GM18519 (cell line): Measurements from ENCODE around the gene TOGARAM1.

Experiments
- ATAC-seq: cut with Tn5 transposase; IDR thresholded peaks from one replicate; pipeline ENCODE4 v1.9.1; 2021; ENCODE audit warnings: mild to moderate bottlenecking, moderate library complexity; ENCODE audit not compliant: unreplicated experiment, low FRiP score

The TOGARAM1 gene, protein sequence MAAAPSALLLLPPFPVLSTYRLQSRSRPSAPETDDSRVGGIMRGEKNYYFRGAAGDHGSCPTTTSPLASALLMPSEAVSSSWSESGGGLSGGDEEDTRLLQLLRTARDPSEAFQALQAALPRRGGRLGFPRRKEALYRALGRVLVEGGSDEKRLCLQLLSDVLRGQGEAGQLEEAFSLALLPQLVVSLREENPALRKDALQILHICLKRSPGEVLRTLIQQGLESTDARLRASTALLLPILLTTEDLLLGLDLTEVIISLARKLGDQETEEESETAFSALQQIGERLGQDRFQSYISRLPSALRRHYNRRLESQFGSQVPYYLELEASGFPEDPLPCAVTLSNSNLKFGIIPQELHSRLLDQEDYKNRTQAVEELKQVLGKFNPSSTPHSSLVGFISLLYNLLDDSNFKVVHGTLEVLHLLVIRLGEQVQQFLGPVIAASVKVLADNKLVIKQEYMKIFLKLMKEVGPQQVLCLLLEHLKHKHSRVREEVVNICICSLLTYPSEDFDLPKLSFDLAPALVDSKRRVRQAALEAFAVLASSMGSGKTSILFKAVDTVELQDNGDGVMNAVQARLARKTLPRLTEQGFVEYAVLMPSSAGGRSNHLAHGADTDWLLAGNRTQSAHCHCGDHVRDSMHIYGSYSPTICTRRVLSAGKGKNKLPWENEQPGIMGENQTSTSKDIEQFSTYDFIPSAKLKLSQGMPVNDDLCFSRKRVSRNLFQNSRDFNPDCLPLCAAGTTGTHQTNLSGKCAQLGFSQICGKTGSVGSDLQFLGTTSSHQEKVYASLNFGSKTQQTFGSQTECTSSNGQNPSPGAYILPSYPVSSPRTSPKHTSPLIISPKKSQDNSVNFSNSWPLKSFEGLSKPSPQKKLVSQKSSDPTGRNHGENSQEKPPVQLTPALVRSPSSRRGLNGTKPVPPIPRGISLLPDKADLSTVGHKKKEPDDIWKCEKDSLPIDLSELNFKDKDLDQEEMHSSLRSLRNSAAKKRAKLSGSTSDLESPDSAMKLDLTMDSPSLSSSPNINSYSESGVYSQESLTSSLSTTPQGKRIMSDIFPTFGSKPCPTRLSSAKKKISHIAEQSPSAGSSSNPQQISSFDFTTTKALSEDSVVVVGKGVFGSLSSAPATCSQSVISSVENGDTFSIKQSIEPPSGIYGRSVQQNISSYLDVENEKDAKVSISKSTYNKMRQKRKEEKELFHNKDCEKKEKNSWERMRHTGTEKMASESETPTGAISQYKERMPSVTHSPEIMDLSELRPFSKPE (N-terminal part only)

DNA sequence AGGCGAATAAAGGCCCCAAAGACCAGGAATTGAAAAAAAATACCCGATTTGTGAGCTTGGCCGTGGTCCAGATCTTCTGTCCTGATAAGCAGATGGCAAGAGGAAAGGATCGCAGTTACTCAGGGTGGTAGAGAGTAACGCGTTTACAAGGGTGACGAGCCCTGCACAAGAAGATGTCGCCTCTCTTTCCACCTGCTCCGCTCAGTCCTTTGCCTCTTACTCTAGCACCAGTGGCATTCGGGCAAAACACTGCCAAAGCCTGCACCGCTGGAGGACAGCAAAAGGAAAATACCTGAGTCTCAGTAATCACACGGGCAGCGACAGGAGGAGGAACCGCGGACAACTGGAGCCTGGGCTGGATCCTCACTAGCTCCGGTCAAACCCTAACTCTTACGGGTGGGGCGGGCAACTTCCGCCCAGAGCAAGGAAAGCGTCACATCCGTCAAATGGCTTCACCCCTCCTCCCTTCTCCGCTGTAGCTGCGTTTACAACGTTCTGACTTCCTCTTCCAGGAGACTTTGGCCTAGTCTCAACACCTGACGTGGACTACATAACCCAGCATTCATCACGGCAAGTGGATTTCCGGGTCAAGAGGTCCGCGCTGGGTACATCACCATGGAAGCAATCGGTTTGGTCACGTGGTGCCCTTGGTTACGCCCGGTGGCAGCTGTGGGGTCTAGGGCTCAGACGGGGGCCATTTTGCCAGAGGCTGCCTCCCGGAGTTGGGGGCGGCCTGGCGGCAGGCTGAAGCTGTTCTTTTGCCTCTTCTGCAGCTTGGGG lies at the start of gene TOGARAM1, which contains the start of gene KLHL28:
Gene TOGARAM1 (plus strand): TSS at position 637 of the 780 bp plus-strand sequence. CDS start 232 bp downstream, outside the sequence.
Gene KLHL28 (minus strand): TSS at position 394 of the 780 bp plus-strand sequence. CDS start 16,019 bp downstream, outside the sequence.
- peak; percentile 95 for ATAC-seq

DNA sequence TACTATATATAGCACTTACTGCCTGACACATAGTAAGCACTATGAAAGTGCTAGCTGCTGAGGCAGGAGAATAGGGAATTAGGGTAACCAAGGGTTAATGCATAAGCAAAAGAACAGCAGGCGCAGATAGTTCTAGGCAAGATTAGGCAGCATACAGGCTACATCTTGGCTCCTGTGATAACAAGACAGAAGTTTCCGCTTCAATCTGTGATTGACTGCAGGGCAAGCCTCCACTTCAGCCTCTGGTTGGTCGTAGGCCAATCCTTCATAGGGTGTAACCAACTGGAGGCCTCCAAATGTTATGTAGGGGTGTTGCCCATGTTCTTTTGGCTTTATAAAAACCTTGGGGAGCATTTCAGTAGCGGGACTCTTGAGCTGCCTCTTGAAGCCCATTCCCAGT lies 47.1 kb upstream of the TOGARAM1 start:
- ATAC-seq = no peak

DNA sequence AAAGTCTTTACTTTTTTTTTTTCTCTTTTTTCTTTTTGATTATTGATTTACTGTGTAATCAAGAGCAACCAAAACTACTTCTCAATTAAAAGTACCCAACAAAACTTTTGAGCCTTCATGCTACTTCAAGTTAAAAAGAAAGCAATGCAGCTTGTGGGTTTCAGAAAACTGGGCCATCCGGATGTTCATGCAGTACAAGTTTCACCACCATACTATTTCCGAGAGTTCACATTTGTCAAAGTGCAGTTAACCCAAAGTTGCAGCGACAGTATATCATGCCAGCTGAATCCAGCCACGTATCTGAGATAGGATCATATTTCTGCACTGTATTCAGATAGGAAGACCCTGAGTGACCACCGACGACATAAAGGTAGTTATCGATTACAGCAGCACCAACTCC lies 33.2 kb upstream of the TOGARAM1 start:
- ATAC-seq = no peak

DNA sequence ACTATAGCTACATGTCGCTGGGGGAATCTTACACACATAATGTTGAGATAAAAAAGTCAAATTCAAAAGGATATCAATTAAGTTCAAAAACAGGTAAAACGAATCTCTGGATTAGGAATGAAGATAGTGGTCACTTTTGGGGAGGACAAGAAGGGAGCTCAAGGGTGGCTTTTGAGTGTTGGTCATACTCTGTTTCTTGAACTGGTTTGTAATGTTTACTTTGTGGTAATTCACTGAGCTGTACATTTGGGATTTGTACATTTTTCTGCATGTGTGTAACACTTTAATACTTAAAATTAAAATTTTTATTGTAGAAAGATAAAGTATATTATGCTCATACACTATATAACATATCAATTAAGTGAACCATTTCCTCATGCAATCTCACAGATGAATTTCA lies 26.8 kb upstream of the TOGARAM1 start:
- no peak for ATAC-seq

DNA sequence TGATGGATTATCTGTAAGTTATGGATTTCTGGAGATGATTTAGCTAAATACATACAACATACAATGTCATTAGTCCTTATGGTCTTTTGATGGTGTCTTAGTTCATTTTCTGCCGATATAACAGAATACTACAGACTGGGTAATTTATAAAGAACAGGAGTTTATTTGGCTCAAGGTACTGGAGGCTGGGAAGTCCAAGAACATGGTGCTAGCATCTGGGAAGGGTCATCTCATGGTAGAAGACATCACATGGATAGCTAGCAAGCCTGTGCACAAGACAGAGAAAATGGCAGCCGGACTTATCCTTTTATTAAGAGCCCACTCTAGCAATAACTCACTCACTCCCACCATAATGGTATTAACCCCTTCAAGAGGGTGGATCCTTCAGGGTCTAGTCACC lies 24.4 kb upstream of the TOGARAM1 start:
- no peak for ATAC-seq

DNA sequence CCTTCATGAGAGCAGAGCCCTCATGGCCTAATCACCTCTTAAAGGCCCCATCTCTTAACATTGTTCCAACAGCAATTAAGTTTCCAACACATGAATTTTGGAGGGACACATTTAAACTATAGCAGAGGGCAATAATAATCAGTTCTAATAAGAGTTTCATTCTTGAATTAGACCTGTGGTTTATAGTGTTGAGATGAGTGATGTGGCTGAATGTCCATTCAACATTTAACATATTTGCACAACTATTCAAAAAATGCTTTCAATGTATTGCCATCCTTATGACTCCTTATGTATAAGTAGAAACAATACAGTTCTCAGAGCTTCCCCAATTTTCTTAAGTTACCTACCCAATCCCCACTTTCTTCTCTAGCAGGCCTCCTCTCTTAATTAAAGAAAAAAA lies 21.8 kb upstream of the TOGARAM1 start:
- ATAC-seq = no peak

DNA sequence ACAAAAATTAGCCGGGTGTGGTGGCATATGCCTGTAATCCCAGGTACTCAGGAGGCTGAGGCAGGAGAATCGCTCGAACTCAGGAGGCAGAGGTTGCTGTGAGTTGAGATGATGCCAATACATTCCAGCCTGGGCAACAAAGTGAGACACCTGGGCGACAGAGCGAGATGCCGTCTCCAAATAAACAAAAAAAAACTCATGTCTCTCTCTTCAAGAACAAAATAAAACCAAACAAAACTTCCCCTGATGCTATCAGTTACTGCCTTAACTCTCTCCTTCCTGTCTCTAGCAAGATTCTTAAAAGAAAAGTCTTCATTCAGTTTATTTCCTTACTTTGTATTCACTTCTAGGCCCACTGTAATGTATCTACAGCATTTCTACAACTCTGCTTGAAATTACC lies 21.0 kb upstream of the TOGARAM1 start:
- ATAC-seq = no peak

DNA sequence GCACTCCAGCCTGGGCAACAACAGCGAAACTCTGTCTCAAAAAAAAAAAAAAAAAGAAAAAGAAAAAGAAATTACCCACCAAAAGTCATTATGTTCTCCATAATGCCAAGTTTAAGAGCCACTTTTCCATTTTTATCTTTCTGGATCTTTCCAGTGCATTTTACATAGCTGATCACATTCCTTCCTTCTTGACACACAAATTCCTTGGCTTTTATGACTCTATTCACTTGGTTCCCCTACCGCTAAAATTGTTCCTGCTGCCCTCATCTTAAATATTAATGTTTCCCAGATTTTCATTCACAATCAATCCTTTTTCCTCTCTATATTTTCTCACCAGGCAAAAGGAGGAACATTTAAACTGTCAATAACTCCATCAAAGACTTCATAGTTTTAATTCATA lies 20.4 kb upstream of the TOGARAM1 start:
- ATAC-seq = no peak

DNA sequence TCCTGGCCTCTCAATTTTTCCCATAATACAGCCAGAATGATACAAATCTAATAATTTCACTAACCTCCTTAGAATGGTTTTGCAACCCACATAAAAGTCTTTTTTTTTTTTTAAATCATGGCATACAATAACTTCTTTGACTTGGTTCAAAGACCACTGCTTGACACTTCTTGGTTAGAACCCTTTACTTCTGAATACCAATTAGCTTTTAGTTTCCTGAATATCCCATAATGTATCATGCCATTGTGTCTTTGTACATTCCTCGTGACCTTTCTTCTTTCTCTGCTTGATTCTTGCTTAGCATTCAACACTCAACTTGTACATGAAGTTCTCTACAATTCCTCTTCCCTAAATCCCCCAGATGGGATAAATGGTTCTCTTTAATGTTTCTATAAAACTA lies 19.6 kb upstream of the TOGARAM1 start:
- ATAC-seq = no peak

DNA sequence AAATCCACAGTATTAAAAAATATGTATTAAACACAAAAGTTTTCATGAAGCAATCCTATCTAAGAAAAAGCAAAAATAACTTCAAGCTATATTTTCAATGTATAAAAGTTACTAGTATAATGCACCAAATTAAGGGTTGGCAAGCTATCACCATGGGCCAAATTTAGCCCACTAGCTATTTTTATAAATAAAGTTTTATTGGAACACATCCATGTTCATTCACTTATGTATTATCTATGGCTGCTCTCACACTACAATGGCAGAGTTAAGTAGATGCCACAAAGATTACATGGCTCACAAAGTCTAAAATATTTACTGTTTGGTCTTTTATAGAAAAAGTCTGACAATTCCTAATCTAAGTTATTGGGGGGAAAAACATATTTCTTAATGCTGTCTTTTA lies 17.9 kb upstream of the TOGARAM1 start:
- ATAC-seq = no peak

DNA sequence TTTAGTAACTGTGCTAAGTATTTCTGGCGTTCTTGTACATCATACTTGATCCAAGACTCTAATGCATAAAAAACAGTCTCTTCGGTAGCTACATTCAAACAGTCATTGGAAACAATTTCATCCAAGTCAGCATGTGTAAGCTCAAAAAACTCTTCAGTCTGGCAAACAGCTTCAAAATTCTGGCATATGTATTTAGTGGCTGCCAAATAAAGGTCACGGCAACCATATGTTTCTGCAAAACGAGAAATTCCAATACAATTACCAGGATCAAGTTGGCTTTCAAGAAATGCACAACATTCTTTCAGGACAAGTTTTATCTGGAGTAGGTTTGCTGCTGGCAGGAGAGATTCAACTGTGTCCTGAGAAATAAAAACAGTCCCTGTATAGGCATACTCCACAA lies 16.7 kb upstream of the TOGARAM1 start:
- no peak for ATAC-seq

DNA sequence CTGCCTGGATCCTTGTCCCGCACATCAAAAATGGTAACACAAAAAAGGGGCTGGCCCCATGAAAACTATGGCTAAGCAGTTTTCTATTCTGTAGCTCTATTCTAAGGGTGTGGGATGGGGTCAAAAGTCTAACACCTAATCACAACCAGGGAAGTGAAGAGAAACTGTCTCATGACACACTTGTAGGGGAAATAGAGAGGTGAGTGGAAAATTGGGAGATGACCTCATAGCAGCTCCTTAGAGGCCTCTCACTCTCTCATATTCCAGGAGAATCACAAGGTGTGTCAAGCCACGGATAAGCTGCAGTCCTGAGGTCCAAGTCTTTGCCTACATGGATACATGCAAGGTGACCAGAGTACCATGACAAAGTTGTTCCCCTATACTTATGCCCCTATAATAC lies 10.9 kb upstream of the TOGARAM1 start:
- no peak for ATAC-seq

DNA sequence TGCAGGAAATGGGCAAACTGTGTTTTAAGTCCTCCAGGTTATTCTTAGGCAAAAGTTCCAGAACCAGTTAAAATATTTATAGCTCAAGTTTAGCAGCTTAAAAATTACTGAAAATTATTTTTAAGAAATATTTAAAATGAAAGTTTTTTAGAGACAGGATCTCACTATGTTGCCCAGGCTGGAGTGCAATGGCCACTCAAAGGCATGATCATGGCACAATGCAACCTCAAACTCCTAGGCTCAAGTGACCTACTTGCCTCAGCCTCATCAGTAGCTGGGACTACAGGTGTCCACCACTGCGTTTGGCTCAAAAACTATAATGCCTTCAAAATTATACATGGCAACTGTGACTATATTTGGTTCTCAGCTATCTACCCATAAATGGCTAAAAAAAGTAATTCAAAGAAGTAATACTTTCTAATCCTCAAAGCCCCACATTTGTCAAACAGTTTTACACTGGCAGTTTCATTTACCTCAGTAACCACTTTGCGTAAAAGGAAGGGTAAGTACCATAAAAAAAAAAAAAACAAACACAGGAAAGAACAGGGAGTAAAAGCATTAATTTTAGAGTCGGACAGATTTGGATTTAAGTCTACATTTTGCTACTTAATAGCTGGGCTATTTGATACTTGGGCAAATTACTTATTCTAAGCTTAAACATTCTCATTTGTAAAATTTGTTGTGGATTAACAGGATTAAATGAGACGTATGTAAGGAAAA lies 9.4 kb upstream of the TOGARAM1 start:
- no peak for ATAC-seq

DNA sequence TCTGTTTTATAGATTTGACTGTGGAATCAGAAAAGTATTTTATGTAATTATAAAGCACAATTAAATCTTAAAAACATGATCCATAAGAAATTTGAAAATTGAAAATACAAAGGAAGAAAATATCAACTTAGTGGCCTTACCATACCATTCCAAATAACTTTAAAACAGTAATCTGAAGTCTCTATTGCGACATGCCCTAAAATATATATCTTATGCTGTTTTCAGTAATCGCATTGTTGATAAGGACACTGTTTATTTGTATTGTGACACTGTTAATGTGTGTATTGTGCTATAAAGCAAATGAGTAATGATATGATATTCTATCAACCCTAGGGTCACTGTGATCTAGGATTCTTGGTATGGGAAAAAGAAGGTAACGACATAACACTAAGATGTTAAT lies 7.2 kb upstream of the TOGARAM1 start:
- ATAC-seq = no peak

DNA sequence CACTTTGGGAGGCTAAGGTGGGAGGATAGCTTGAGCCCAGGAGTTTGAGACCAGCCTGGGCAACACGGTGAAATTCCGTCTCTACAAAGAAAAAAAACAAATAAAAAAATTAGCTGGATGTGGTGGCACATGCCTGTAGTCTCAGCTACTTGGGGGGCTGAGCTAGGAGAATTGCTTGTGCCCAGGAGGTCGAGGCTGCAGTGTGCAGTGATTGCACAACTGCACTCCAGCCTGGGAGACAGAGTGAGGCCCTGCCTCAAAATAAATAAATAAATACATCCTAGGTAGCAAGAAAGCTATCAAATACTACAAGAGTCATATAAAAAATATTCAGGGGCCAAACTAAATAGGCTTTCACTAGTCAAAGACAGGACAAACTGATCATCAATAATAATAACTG lies 6.5 kb upstream of the TOGARAM1 start:
- ATAC-seq = no peak

DNA sequence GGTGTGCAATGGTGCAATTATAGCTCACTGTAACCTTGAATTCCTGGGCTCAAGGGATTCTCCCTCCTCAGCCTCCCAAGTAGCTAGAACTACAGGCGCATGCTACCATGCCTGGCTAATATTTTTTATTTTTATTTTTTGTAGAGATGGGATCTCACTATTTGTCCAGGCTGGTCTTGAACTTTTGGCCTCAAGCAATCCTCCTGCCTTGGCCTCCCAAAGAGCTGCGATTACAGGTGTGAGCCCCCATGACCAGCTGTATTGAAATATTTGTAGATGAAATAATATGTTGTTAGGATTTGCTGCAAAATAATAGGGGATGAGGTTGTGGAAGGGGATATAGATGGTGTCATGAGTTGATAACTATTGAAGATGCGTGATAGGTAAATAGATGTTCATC lies 5.1 kb upstream of the TOGARAM1 start:
- ATAC-seq = no peak

DNA sequence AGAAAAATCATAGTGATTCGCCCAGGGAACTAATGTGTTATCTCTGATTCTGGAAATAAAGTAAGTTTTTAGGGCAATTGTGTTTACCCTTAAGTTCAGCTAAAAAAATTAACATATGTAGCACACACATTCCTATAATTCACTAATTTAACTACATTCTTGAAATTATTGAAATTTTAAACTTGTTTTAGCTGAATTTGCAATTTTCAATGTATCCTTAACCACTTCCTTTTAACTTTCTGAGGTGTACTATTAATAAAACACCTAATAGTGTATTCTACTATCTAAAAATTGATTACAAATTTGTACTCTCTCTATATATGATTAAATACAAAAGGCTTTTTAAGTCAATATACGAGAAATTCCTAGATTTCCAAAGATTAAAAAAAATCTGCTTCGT lies 2.5 kb upstream of the TOGARAM1 start:
- no peak for ATAC-seq

DNA sequence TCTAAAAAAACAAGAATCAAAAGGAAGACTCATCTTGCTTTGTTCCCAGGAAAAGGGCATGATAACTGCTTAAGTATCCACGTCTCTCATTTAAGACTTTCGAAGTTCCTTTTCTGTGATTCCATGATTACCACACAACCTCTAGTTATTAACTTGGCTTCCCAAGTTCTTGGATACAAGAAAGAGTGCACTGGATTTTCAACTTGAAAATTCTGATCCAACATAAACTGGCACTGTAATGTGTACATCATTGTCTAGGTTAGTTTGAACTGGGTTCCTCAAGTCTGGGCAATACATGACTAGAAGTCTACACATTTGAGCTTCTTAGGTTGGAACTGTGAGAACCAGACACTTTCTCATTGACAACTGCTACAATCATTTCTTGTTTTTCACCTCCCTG lies 1.8 kb upstream of the TOGARAM1 start:
- no peak for ATAC-seq

DNA sequence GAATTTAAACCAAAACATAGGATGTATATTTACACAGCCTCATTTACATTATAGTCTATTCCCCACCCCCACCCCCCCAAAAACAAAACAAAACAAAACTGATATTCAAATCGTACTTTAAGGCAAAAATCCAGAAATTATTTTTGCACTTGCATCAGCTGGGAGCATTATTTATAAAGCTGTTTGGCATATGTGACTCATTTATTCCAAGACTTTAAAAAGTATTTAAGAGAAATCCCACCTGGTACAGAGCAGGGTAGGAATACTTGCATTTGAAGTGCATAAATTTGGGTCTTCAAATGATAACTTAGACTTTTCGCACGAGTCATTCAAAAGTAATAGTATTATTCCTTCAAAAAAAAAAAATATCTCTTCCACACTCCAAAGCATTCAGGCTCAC lies 1.3 kb upstream of the TOGARAM1 start:
- no peak for ATAC-seq
